Stimulated activated CD8-positive, alpha-beta memory T cell treated with anti-CD3 and anti-CD28 coated beads, Interleukin-15, amount 100 ng/mL, for 48 hours (primary cell): ENCODE data around the gene PRDX1.

ENCODE experiments used
- DNase-seq, 2 donors: peaks; one replicate each; pipeline ENCODE4 v3.0.0-alpha.2; 2020; ENCODE audit warnings: low read depth in 2 of 2

Gene PRDX1

DNA sequence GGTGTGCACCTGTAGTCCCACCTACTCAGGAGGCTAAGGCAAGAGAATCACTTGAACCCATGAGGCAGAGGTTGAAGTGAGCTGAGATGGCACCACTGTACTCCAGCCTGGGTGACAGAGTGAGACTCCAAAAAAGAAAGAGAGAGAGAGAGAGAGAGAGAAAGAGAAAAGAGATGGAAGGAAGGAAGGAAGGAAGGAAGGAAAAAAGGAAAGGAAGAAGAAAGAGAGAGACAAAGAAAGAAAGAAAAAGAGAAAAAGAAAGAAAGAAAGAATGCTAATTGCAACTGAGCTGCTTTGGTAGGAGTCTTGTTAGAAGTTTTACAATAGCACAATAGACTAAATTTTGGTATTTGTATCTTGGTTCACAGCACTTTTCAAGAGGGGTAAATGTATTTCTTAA, 56.4 kb downstream of the PRDX1 start:
- DNase-seq = no peak
